Psoas muscle (tissue), 8 donors: ENCODE measurements around the gene PLB1. TPM values are rescaled to one million over a fixed set of nuclear protein-coding genes. Genes with fewer than 3 reads are reported as not detected.

Experiments
- ATAC-seq, 4 donors: fragments of 200-7000 bp; cut with Tn5 transposase; one replicate each; pipeline ENCODE4 v1.9.1; 2020; ENCODE audit warnings: moderate library complexity in 3 of 4, mild to moderate bottlenecking in 2 of 4
- DNase-seq, 2 donors: peaks; one replicate each; pipeline ENCODE4 v3.0.0-alpha.2; 2020
- H3K27ac ChIP-seq: fragments of 200-600 bp; one replicate; pipeline ENCODE4 v1.8.0; 2022
- H3K27me3 ChIP-seq, 3 donors: fragments of 200-600 bp in 1 of 3; one replicate each; pipeline versions ENCODE4 v1.6.1 to v1.8.0; 2013 to 2022; ENCODE audit warnings: low read length in 2 of 3, mild to moderate bottlenecking in 2 of 3, moderate library complexity in 1 of 3; ENCODE audit not compliant: insufficient read depth in 3 of 3
- H3K36me3 ChIP-seq, 2 donors: fragments of 200-600 bp in 1 of 2; one replicate each; pipeline versions ENCODE4 v1.6.1 to v1.8.0; 2013 to 2022; ENCODE audit warnings: low read depth in 1 of 2, mild to moderate bottlenecking in 1 of 2, moderate library complexity in 1 of 2; ENCODE audit not compliant: insufficient read depth in 1 of 2
- H3K4me1 ChIP-seq: fragments of 200-600 bp; one replicate; pipeline ENCODE4 v1.8.0; 2022
- H3K4me3 ChIP-seq: fragments of 200-600 bp; one replicate; pipeline ENCODE4 v1.8.0; 2022; ENCODE audit warnings: mild to moderate bottlenecking
- H3K9me3 ChIP-seq: fragments of 200-600 bp; one replicate; pipeline ENCODE4 v1.8.0; 2022
- CTCF ChIP-seq: fragments of 200-600 bp; IDR thresholded peaks from one replicate; pipeline ENCODE4 v1.8.0; 2022; ENCODE audit warnings: antibody characterized with exemption
- WGBS, 3 donors: extraction: QIAGEN DNeasy Blood & Tissue Kit; methylation state at CpG; one replicate each; pipeline versions ENCODE4 v1.1.6 to v1.1.7; 2013; 5-methylcytosine and 5-hydroxymethylcytosine counted together
- intact Hi-C, 2 donors: fragments of 100-400 bp; cut with DNase I; formaldehyde crosslinking; loops; one replicate each; pipeline versions ENCODE4 v1.11.0 to v1.14.2; 2022
- polyA plus RNA-seq, 3 donors: library from polyadenylated mRNA; stranded (reverse); fragments of 200-250 nt; gene quantifications; one replicate each; pipeline ENCODE4 v1.2.3, GENCODE V29; 2013
- total RNA-seq, 4 donors: library from RNA; stranded (reverse); fragmentation: NEBNext Ultra II Directional in 2 of 4; extraction: Animal tissue kit (Norgen Biotek cat#: 25700) in 2 of 4; gene quantifications; one replicate each; pipeline versions ENCODE4 v1.2.1 to v1.2.4, GENCODE V29; 2021 to 2023
- donor health status: healthy with polysubstance abuse.
- donor health status: DM: no; HTN: no; CAD: no; lungs with moderate emphysema.
- donor health status: Bipolar disorder and iron deficiency.
- donor health status: healthy.
- donor health status: DM: yes; HTN: yes; CAD: no.
- donor health status: DM: no; HTN: no; CAD: no.
- donor health status: DM: no; HTN: no; CAD: no.
- donor health status: DM: yes; HTN: yes; CAD: no.

PLB1 gene
- total and polyA plus RNA-seq, 7 donors: 0.63 to 4.9 (median 1.7) TPM

- peak in 1 of 2 donors; percentile 21 for DNase-seq
- peaks cover 36% of the 10 kb centered on the region for H3K4me1 ChIP-seq
- H3K9me3 ChIP-seq: no peaks in the 10 kb centered on the region
- WGBS, 3 donors: 76 to 89% (median 82%) methylated on average over 4 of the region's 4 CpGs
- no peaks in the 10 kb centered on the region for H3K36me3 ChIP-seq
- TF ChIP-seq CTCF: no peak
- H3K27me3 ChIP-seq: no peaks in the 10 kb centered on the region
- peak overlapping the region; percentile 62 for H3K27ac ChIP-seq
- no peak overlapping the region for H3K4me3 ChIP-seq
- intact Hi-C loops: no loop called here
- ATAC-seq: no peak
Observed at GRCh38 chr2:28620801-28621171, 124.9 kb downstream of the PLB1 start.

GRCh38 chr2:28621172-28622100 is 125.6 kb downstream of the PLB1 start:
- Histone ChIP-seq H3K27me3 (no peaks in the 10 kb centered on the region), H3K4me3 (no peak overlapping the region), H3K27ac (peak overlapping the region; percentile 62), H3K4me1 (peaks cover 41% of the 10 kb centered on the region), H3K9me3 (no peaks in the 10 kb centered on the region), H3K36me3 (no peaks in the 10 kb centered on the region)
- intact Hi-C loops: no loop called here
- no peak for TF ChIP-seq CTCF
- DNase-seq (peak; percentile 56 to 68), ATAC-seq (peak in 3 of 4 donors; percentile 53 to 73 (median 58))
- WGBS, 3 donors: 26 to 41% (median 26%) methylated on average over 15 of the region's 15 CpGs

GRCh38 chr2:28622101-28622499 is 126.2 kb downstream of the PLB1 start:
- ATAC-seq: no peak
- intact Hi-C loops: no loop called here
- H3K27me3 ChIP-seq: no peaks in the 10 kb centered on the region
- peaks cover 48% of the 10 kb centered on the region for H3K4me1 ChIP-seq
- H3K4me3 ChIP-seq: no peak overlapping the region
- 34 to 59% (median 38%) methylated on average over 2 of the region's 2 CpGs for WGBS, 3 donors
- no peaks in the 10 kb centered on the region for H3K36me3 ChIP-seq
- no peaks in the 10 kb centered on the region for H3K9me3 ChIP-seq
- H3K27ac ChIP-seq: peak overlapping the region; percentile 62
- TF ChIP-seq CTCF: no peak
- no peak for DNase-seq

GRCh38 chr2:28623582-28624405 is 127.9 kb downstream of the PLB1 start:
- H3K9me3 ChIP-seq: no peaks in the 10 kb centered on the region
- peak in 1 of 2 donors; percentile 13 for DNase-seq
- ATAC-seq: no peak
- 79 to 94% (median 79%) methylated on average over 12 of the region's 12 CpGs for WGBS, 3 donors
- H3K36me3 ChIP-seq: no peaks in the 10 kb centered on the region
- H3K4me1 ChIP-seq: peaks cover 65% of the 10 kb centered on the region
- TF ChIP-seq CTCF: no peak
- no peaks in the 10 kb centered on the region for H3K27me3 ChIP-seq
- intact Hi-C loops: no loop called here
- peak overlapping the region; percentile 89 for H3K27ac ChIP-seq
- H3K4me3 ChIP-seq: no peak overlapping the region
